Measurements from ENCODE around the gene CYB5D1. TPM values are rescaled to one million over a fixed set of nuclear protein-coding genes. Genes with fewer than 3 reads are reported as not detected.

The CYB5D1 gene
- polyA plus RNA-seq, 1 experiment = 8.1 TPM

- H3K9me3 ChIP-seq (ENCODE audit: control insufficient read depth, insufficient read depth, low read length) = no peaks in the 10 kb centered on the region; the same call in 1 of the 2 replicates
- no peak for TF ChIP-seq CTCF (IDR thresholded peaks at IDR 0.05; ENCODE audit: low read depth, low read length)
- peak overlapping the region; percentile 98 for H3K27ac ChIP-seq (ENCODE audit: low read depth, low read length)
- ChIA-PET POLR2A (interaction anchor here (0.8 to 4.3 kb wide), 3 partner anchors 9 to 23 kb away, joined by 3 to 21 read pairs (median 13); partner anchors contain the start of genes CYB5D1 and NAA38), CTCF (interaction anchor here (1.0 to 2.0 kb wide), 5 partner anchors 9 to 283 kb away, joined by 3 to 9 read pairs (median 4); partner anchors contain the start of gene ALOXE3)
- DNase-seq (ENCODE audit: low read depth, low spot score) = no peak
- H3K4me3 ChIP-seq (ENCODE audit: low read depth, low read length) = peak overlapping the region; percentile 84
- peaks cover 6% of the 10 kb centered on the region for H3K27me3 ChIP-seq (ENCODE audit: control insufficient read depth, insufficient read depth, low read length)
Observed at GRCh38 chr17:7835814-7836595, 21.8 kb upstream of the CYB5D1 start.

GRCh38 chr17:7836596-7837407, 21.0 kb upstream of the CYB5D1 start:
- no peaks in the 10 kb centered on the region for H3K27me3 ChIP-seq (ENCODE audit: control insufficient read depth, insufficient read depth, low read length)
- ChIA-PET POLR2A (interaction anchor here (0.6 to 4.3 kb wide), 5 partner anchors 8 to 160 kb away, joined by 3 to 21 read pairs (median 3); partner anchors contain the start of genes CYB5D1 and NAA38), CTCF (interaction anchor here (1.5 kb wide), 1 partner anchor 15 kb away, joined by 3 read pairs; no protein-coding TSS in a partner anchor)
- peak; percentile 91 for DNase-seq (ENCODE audit: low read depth, low spot score)
- peak overlapping the region; percentile 98 for H3K27ac ChIP-seq (ENCODE audit: low read depth, low read length)
- no peaks in the 10 kb centered on the region; the same call in 1 of the 2 replicates for H3K9me3 ChIP-seq (ENCODE audit: control insufficient read depth, insufficient read depth, low read length)
- peak overlapping the region; percentile 84 for H3K4me3 ChIP-seq (ENCODE audit: low read depth, low read length)
- TF ChIP-seq CTCF (IDR thresholded peaks at IDR 0.05; ENCODE audit: low read depth, low read length) = no peak

GRCh38 chr17:7837408-7838088, 20.3 kb upstream of the CYB5D1 start:
- peak overlapping the region; percentile 98 for H3K27ac ChIP-seq (ENCODE audit: low read depth, low read length)
- CTCF ChIA-PET = interaction anchor here (1.3 to 1.5 kb wide), 2 partner anchors 14 to 16 kb away, joined by 3 read pairs; no protein-coding TSS in a partner anchor

More at GRCh38 chr17:7837408-7838088, 20.3 kb upstream of the CYB5D1 start:
- POLR2A ChIA-PET = interaction anchor here (0.7 to 4.3 kb wide), 3 partner anchors 20 to 33 kb away, joined by 3 to 21 read pairs (median 3); partner anchors contain the start of genes CYB5D1 and NAA38
- H3K27me3 ChIP-seq (ENCODE audit: control insufficient read depth, insufficient read depth, low read length) = no peaks in the 10 kb centered on the region
- TF ChIP-seq CTCF (IDR thresholded peaks at IDR 0.05; ENCODE audit: low read depth, low read length) = no peak
- no peak for DNase-seq (ENCODE audit: low read depth, low spot score)
- H3K9me3 ChIP-seq (ENCODE audit: control insufficient read depth, insufficient read depth, low read length) = no peaks in the 10 kb centered on the region; the same call in 1 of the 2 replicates
- H3K4me3 ChIP-seq (ENCODE audit: low read depth, low read length) = peak overlapping the region; percentile 84

Measured in AG04450 (cell line).